Osteoblast (primary cell): ENCODE measurements around the gene IGF1R. TPM values are rescaled to one million over a fixed set of nuclear protein-coding genes. Genes with fewer than 3 reads are reported as not detected.

Experiments used
- DNase-seq: peaks from one replicate; pipeline ENCODE4 v3.0.0; 2011; ENCODE audit warnings: low spot score, mixed read lengths; ENCODE audit not compliant: insufficient read length; ENCODE audit errors: missing footprints
- H2AFZ ChIP-seq: 2 replicates; pipeline ENCODE4 v1.6.0; 2011; ENCODE audit warnings: mild to moderate bottlenecking, low read length
- H3K27ac ChIP-seq: 2 replicates; pipeline ENCODE4 v1.5.1; 2011; ENCODE audit warnings: mild to moderate bottlenecking, low read depth, low read length, moderate library complexity
- H3K27me3 ChIP-seq: 2 replicates; pipeline ENCODE4 v1.6.0; 2012; ENCODE audit warnings: mild to moderate bottlenecking, control low read depth, inconsistent platforms, low read length, moderate library complexity; ENCODE audit not compliant: insufficient read depth
- H3K36me3 ChIP-seq: 2 replicates; pipeline ENCODE4 v1.5.1; 2011; ENCODE audit warnings: mild to moderate bottlenecking, low read length, control low read depth, moderate library complexity; ENCODE audit not compliant: insufficient read depth
- H3K4me1 ChIP-seq: 2 replicates; pipeline ENCODE4 v1.5.1; 2011; ENCODE audit warnings: mild to moderate bottlenecking, low read length, control low read depth, moderate library complexity; ENCODE audit not compliant: insufficient read depth
- H3K4me2 ChIP-seq: 2 replicates; pipeline ENCODE4 v1.6.0; 2011; ENCODE audit warnings: mild to moderate bottlenecking, low read length; ENCODE audit not compliant: insufficient read depth
- H3K4me3 ChIP-seq: fragments of 200-600 bp; sonication (generic); 3 replicates; pipeline ENCODE4 v1.5.1; 2012; ENCODE audit warnings: mild to moderate bottlenecking, low read length, inconsistent platforms; ENCODE audit not compliant: insufficient read depth
- H3K79me2 ChIP-seq: 2 replicates; pipeline ENCODE4 v1.6.0; 2012; ENCODE audit warnings: mild to moderate bottlenecking, low read length, control low read depth, inconsistent platforms; ENCODE audit not compliant: insufficient read depth
- H3K9me3 ChIP-seq: 2 replicates; pipeline ENCODE4 v1.5.1; 2011; ENCODE audit warnings: low read depth, low read length, control low read depth
- H4K20me1 ChIP-seq: 2 replicates; pipeline ENCODE4 v1.6.0; 2012; ENCODE audit warnings: mild to moderate bottlenecking, low read length, control low read depth; ENCODE audit not compliant: insufficient read depth
- CTCF ChIP-seq: IDR thresholded peaks from 2 replicates; pipeline ENCODE4 v1.5.1; 2011; ENCODE audit warnings: mild to moderate bottlenecking, low read depth, low read length, moderate library complexity; ENCODE audit errors: extremely low read depth
- total RNA-seq: library from RNA; depleted of rRNA; stranded (reverse); fragments of >200 nt; gene quantifications from 2 replicates; pipeline ENCODE4 v1.2.3, GENCODE V29; 2012

The IGF1R gene
- total RNA-seq, 1 donor = 18.8 TPM

DNA sequence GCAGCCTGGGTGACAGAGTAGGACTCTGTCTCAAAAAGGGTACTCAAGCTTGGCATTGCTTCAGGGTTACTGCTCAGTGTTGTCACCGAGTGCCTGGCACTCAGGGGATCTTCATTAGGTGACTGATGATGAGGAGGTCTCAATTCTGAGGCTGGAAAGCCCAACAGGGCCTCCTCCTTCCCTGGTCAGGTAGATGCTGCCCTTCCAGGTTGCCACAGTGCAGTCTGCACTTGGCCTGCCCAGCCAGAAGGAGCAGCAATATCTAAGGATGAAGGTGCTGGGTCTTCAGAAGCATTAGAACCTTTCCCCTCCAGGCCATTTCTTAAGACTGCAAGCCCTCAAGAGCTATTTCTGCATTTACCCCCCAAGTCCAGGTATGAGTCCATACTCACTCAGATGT is 317.3 kb downstream of the IGF1R start:
- no peak for TF ChIP-seq CTCF
- DNase-seq = no peak
- Histone ChIP-seq H4K20me1 (no peaks in the 10 kb centered on the region), H3K27ac (no peak overlapping the region), H3K27me3 (no peaks in the 10 kb centered on the region), H3K79me2 (no peaks in the 10 kb centered on the region), H3K4me3 (no peak overlapping the region), H3K4me1 (no peaks in the 10 kb centered on the region), H3K4me2 (no peak overlapping the region), H2AFZ (no peak overlapping the region), H3K9me3 (peaks cover 10% of the 10 kb centered on the region), H3K36me3 (peaks cover 24% of the 10 kb centered on the region)

DNA sequence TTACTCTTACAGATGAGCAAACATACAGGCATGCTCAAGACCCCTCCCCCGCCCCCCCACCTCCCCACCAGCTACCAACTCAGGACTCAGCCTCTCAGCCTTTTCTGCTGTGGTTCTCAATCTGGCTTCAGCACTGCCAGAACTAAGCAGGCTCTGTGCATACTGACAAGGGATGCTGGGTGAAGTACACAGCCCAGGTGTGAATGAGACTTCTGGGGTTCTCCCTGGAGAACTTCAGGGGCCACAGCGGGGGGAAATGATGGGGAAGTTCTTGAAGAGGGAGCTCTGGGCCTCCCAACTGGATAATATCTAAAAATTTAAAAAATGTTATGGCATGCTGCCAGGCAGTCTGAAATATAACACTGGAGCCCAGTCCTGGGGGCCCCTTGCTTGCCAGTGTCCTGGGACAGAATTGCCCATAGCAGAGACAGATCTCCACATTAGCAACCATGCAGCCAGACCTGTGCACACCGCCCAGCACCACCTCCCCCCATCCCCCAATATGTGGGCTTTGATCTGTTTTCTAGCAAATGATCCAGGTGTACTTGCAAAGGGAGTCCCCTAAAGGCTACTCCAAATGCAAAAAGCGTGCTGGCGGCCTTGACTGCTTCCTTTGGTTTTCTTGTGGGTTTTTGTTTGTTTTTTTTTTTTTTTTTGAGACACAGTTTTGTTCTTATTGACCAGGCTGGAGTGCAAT is 317.9 kb downstream of the IGF1R start:
- Histone ChIP-seq H3K27ac (no peak overlapping the region), H3K36me3 (peaks cover 19% of the 10 kb centered on the region), H3K4me2 (no peak overlapping the region), H3K4me3 (no peak overlapping the region), H2AFZ (no peak overlapping the region), H3K27me3 (no peaks in the 10 kb centered on the region), H3K4me1 (no peaks in the 10 kb centered on the region), H3K79me2 (no peaks in the 10 kb centered on the region), H3K9me3 (peaks cover 10% of the 10 kb centered on the region), H4K20me1 (no peaks in the 10 kb centered on the region)
- no peak for TF ChIP-seq CTCF
- peak; percentile 82 for DNase-seq

GRCh38 chr15:98967096-98967495 is 318.8 kb downstream of the IGF1R start:
- Histone ChIP-seq H3K4me1 (no peaks in the 10 kb centered on the region), H3K27me3 (no peaks in the 10 kb centered on the region), H3K4me3 (no peak overlapping the region), H3K36me3 (peaks cover 10% of the 10 kb centered on the region), H3K4me2 (no peak overlapping the region), H2AFZ (no peak overlapping the region), H4K20me1 (no peaks in the 10 kb centered on the region), H3K9me3 (peaks cover 1% of the 10 kb centered on the region), H3K79me2 (no peaks in the 10 kb centered on the region), H3K27ac (no peak overlapping the region)
- DNase-seq = peak; percentile 56
- no peak for TF ChIP-seq CTCF

DNA sequence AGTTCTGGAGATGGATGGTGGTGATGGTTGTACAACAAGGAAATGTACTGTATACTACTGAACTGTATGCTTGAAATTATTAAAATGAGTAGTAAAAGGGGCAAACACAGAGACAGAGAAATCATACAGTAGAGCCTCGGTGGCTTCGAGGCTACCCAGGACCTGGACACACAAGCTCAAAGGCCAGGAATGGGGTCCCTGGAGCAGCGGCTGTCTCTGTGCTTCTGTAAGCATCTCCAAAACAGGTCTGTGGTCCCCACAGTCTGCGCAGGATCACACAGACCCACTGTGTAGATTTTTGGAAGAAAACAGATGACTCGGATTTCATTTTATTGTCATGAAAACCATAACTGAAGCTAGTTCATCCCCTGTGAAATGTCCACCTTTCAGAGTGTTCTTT is 319.6 kb downstream of the IGF1R start:
- Histone ChIP-seq H3K79me2 (no peaks in the 10 kb centered on the region), H2AFZ (no peak overlapping the region), H3K36me3 (peaks cover 2% of the 10 kb centered on the region), H3K9me3 (no peaks in the 10 kb centered on the region), H3K27me3 (no peaks in the 10 kb centered on the region), H3K4me1 (no peaks in the 10 kb centered on the region), H4K20me1 (no peaks in the 10 kb centered on the region), H3K4me2 (no peak overlapping the region), H3K4me3 (no peak overlapping the region), H3K27ac (no peak overlapping the region)
- peak; percentile 53 for DNase-seq
- no peak for TF ChIP-seq CTCF
